HepG2 (cell line): Measurements from ENCODE around the gene SRPRA. TPM values are rescaled to one million over a fixed set of nuclear protein-coding genes. Genes with fewer than 3 reads are reported as not detected.

Experiments
- ATAC-seq: fragments of 200-7000 bp; cut with Tn5 transposase; 3 replicates; pipeline ENCODE4 v1.9.1; 2020; ENCODE audit warnings: mild to moderate bottlenecking, moderate library complexity
- BruUV-seq: library from RNA; stranded (reverse); fragments of 400-500 nt; replicated peaks from 2 replicates; lab custom pipeline; 2021; lab: Mats Ljungman, UMichigan
- CTCF ChIA-PET: fragments of 300-600 bp; formaldehyde crosslinking; extraction: SDS; loops from one replicate; lab custom pipeline; 2021; ENCODE audit warnings: low total read pairs, inconsistent platforms, low intra/inter-chr PET ratio; lab: Yijun Ruan, JAX
- POLR2A ChIA-PET: fragments of 350-600 bp; sonication (Branson Sonifier 250); formaldehyde crosslinking; loops from one replicate; lab custom pipeline; 2020; ENCODE audit warnings: antibody characterized with exemption, inconsistent platforms; lab: Yijun Ruan, JAX
- DNase-seq: peaks from one replicate; pipeline ENCODE4 v3.0.0-alpha.2; 2015; ENCODE audit warnings: low spot score
- FAIRE-seq: peaks from 3 replicates; lab custom pipeline; 2011; peaks lifted over from hg19 to GRCh38; lab: Jason Lieb, UNC
- H2AFZ ChIP-seq: one replicate; pipeline ENCODE4 v1.6.1; 2011; ENCODE audit warnings: low read length, inconsistent platforms
- H3K27ac ChIP-seq: fragments of 300-600 bp; 3 replicates; pipeline ENCODE4 v1.8.0; 2011; ENCODE audit warnings: mixed run types, mild to moderate bottlenecking, mixed read lengths, low read length, inconsistent platforms; ENCODE audit not compliant: insufficient read depth; ENCODE audit errors: extremely low read length
- H3K27me3 ChIP-seq, 2 experiments: fragments of 200-600 bp in 1 of 2; 2 replicates in 1 of 2; 3 replicates in 1 of 2; pipeline versions ENCODE4 v1.6.0 to v1.8.0; 2011; ENCODE audit warnings: low read length in 2 of 2, mild to moderate bottlenecking in 2 of 2, moderate library complexity in 2 of 2, inconsistent platforms in 1 of 2; ENCODE audit not compliant: insufficient read depth in 2 of 2, control insufficient read depth in 1 of 2
- H3K36me3 ChIP-seq, 2 experiments: fragments of 200-600 bp in 1 of 2; replicated peaks in 1 of 2; 2 replicates in 1 of 2; 3 replicates in 1 of 2; pipeline versions ENCODE4 v1.5.1 to v1.8.0; 2011; ENCODE audit warnings: low read length in 2 of 2, inconsistent platforms in 1 of 2; ENCODE audit not compliant: insufficient read depth in 2 of 2, control insufficient read depth in 1 of 2
- H3K4me1 ChIP-seq: 2 replicates; pipeline ENCODE4 v1.5.1; 2012; ENCODE audit warnings: low read length, inconsistent platforms; ENCODE audit not compliant: insufficient read depth
- H3K4me2 ChIP-seq: 2 replicates; pipeline ENCODE4 v1.6.0; 2011; ENCODE audit warnings: low read depth, low read length, inconsistent platforms
- H3K4me3 ChIP-seq, 3 experiments: fragments of 200-600 bp in 1 of 3; sonication (generic), shearing (Covaris generic) in 1 of 3; replicated peaks in 1 of 3; 2 replicates each; pipeline ENCODE4 v1.5.1; 2011 to 2016; ENCODE audit warnings: low read length in 3 of 3, inconsistent platforms in 2 of 3, low read depth in 2 of 3, mild to moderate bottlenecking in 2 of 3, control low read depth in 1 of 3, mixed read lengths in 1 of 3; ENCODE audit not compliant: insufficient read depth in 1 of 3
- H3K79me2 ChIP-seq: one replicate; pipeline ENCODE4 v1.6.1; 2011; ENCODE audit warnings: low read length, inconsistent platforms; ENCODE audit not compliant: insufficient read depth
- H3K9ac ChIP-seq: 2 replicates; pipeline ENCODE4 v1.6.0; 2011; ENCODE audit warnings: mild to moderate bottlenecking, low read depth, low read length, inconsistent platforms; ENCODE audit not compliant: insufficient read depth
- H3K9me3 ChIP-seq: 2 replicates; pipeline ENCODE4 v1.5.1; 2012; ENCODE audit warnings: mild to moderate bottlenecking, low read length
- H4K20me1 ChIP-seq: 2 replicates; pipeline ENCODE4 v1.6.0; 2011; ENCODE audit warnings: inconsistent platforms, mild to moderate bottlenecking, low read length, moderate library complexity; ENCODE audit not compliant: insufficient read depth
- BATF2 ChIP-seq: sonication (generic); formaldehyde crosslinking; IDR thresholded peaks from 2 replicates; pipeline ENCODE4 v1.8.0; 2022; ENCODE audit warnings: mild to moderate bottlenecking, missing genetic modification reagents, moderate library complexity
- GPBP1L1 ChIP-seq: sonication (generic); formaldehyde crosslinking; IDR thresholded peaks from 2 replicates; pipeline ENCODE4 v1.5.0; 2020; ENCODE audit warnings: mild to moderate bottlenecking, missing genetic modification reagents
- MEIS2 ChIP-seq: sonication (generic); formaldehyde crosslinking; IDR thresholded peaks from 2 replicates; pipeline ENCODE4 v1.9.0; 2021; ENCODE audit warnings: mild to moderate bottlenecking, missing genetic modification reagents
- NKX3-1 ChIP-seq: sonication (generic); formaldehyde crosslinking; IDR thresholded peaks from 2 replicates; pipeline ENCODE4 v1.5.0; 2020; ENCODE audit warnings: missing genetic modification reagents
- SALL1 ChIP-seq: sonication (generic); formaldehyde crosslinking; IDR thresholded peaks from 2 replicates; pipeline ENCODE4 v1.8.0; 2022; ENCODE audit warnings: mild to moderate bottlenecking, missing genetic modification reagents
- SRSF1 ChIP-seq: fragments of 200-400 bp; formaldehyde crosslinking; optimal IDR thresholded peaks from 2 replicates; pipeline ENCODE3; 2017; ENCODE audit warnings: mild to moderate bottlenecking, low read depth, low read length, moderate library complexity
- ZBTB34 ChIP-seq: sonication (generic); formaldehyde crosslinking; IDR thresholded peaks from 2 replicates; pipeline ENCODE4 v1.8.0; 2022; ENCODE audit warnings: mild to moderate bottlenecking, missing genetic modification reagents
- ZBTB39 ChIP-seq: sonication (generic); formaldehyde crosslinking; IDR thresholded peaks from 2 replicates; pipeline ENCODE4 v1.5.0; 2020; ENCODE audit warnings: missing genetic modification reagents
- ZBTB44 ChIP-seq: sonication (generic); formaldehyde crosslinking; IDR thresholded peaks from 2 replicates; pipeline ENCODE4 v1.4.0; 2020; ENCODE audit warnings: missing genetic modification reagents
- ZEB1 ChIP-seq: IDR thresholded peaks from 2 replicates; pipeline ENCODE4 v1.6.1; 2012; ENCODE audit warnings: mild to moderate bottlenecking, low read depth, inconsistent platforms; ENCODE audit not compliant: insufficient replicate concordance
- ZFP90 ChIP-seq: sonication (generic); formaldehyde crosslinking; IDR thresholded peaks from 2 replicates; pipeline ENCODE4 v1.8.0; 2022; ENCODE audit warnings: missing genetic modification reagents, mild to moderate bottlenecking, inconsistent platforms, borderline replicate concordance
- ZMAT3 ChIP-seq: sonication (generic); formaldehyde crosslinking; conservative IDR thresholded peaks from 2 replicates; pipeline ENCODE4 v1.7.0; 2021; ENCODE audit warnings: missing genetic modification reagents
- ZNF10 ChIP-seq: sonication (generic); formaldehyde crosslinking; IDR thresholded peaks from 2 replicates; pipeline ENCODE4 v1.4.0; 2020; ENCODE audit warnings: mild to moderate bottlenecking, low read depth, missing genetic modification reagents, borderline replicate concordance
- ZNF317 ChIP-seq: sonication (generic); formaldehyde crosslinking; IDR thresholded peaks from 2 replicates; pipeline ENCODE4 v1.5.0; 2020; ENCODE audit warnings: mild to moderate bottlenecking, missing genetic modification reagents
- ZNF747 ChIP-seq: sonication (generic); formaldehyde crosslinking; IDR thresholded peaks from 2 replicates; pipeline ENCODE4 v1.8.1; 2023; ENCODE audit warnings: missing genetic modification reagents, mild to moderate bottlenecking, borderline replicate concordance
- ZNF75D ChIP-seq: sonication (generic); formaldehyde crosslinking; IDR thresholded peaks from 2 replicates; pipeline ENCODE4 v1.8.1; 2023; ENCODE audit warnings: missing genetic modification reagents, mild to moderate bottlenecking, borderline replicate concordance
- ZNF850 ChIP-seq: sonication (generic); formaldehyde crosslinking; conservative IDR thresholded peaks from 2 replicates; pipeline ENCODE4 v1.9.0; 2021; ENCODE audit warnings: mild to moderate bottlenecking, missing genetic modification reagents
- WGBS: methylation state at CpG from one replicate; pipeline ENCODE4 v1.1.6; 2017; ENCODE audit warnings: low lambda C conversion rate; 5-methylcytosine and 5-hydroxymethylcytosine counted together
- in situ Hi-C: cut with HindIII; loops from 2 replicates; pipeline ENCODE4 v1.10.0; 2017; ENCODE audit warnings: low pct_unique_long_range_greater_than_20kb; ENCODE audit not compliant: extremely low pct_ligation_motif_present
- intact Hi-C: fragments of 100-400 bp; cut with micrococcal nuclease; formaldehyde crosslinking; loops from one replicate; pipeline ENCODE4 v1.10.0; 2022; ENCODE audit not compliant: unreplicated experiment
- polyA plus RNA-seq, 8 experiments: library from polyadenylated mRNA; depleted of rRNA in 3 of 8; stranded (reverse) in 7 of 8; unstranded in 1 of 8; fragments of >200 nt; fragmentation: Illumina TruSeq in 4 of 8; extraction: Trizol in 4 of 8; gene quantifications; 2 replicates each; pipeline versions ENCODE4 v1.2.1 to v1.2.3, GENCODE V29; 2011 to 2016; ENCODE audit warnings: low read depth in 4 of 8, missing spikeins in 1 of 8, mixed read lengths in 1 of 8; ENCODE audit not compliant: insufficient read depth in 1 of 8
- total RNA-seq, 5 experiments: library from RNA; depleted of rRNA; stranded (reverse); fragments of >200 nt; fragmentation: Illumina TruSeq; extraction: Trizol; gene quantifications; 2 replicates each; pipeline ENCODE4 v1.2.3, GENCODE V29; 2016; ENCODE audit warnings: low read depth in 1 of 5

The SRPRA gene
- total and polyA plus RNA-seq, 2 of the 13 experiments (the other 11 are each of a cell fraction or from before 2014, with no cell fraction given) = 27.7 to 64.6 TPM

- Histone ChIP-seq H2AFZ (no peak overlapping the region), H3K79me2 (peaks cover 47% of the 10 kb centered on the region), H3K27ac (no peak overlapping the region), H3K9me3 (no peaks in the 10 kb centered on the region), H3K4me2 (no peak overlapping the region), H3K4me1 (peaks cover 14% of the 10 kb centered on the region), H4K20me1 (no peaks in the 10 kb centered on the region), H3K9ac (no peak overlapping the region), H3K36me3 (no peaks in the 10 kb centered on the region), H3K27me3 (no peaks in the 10 kb centered on the region; a peak in 1 of 5 replicates), H3K4me3 (no peak overlapping the region)
- 92% methylated on average over 6 of the region's 6 CpGs for WGBS
- intact Hi-C loops = no loop called here
- BruUV-seq = no TSS peak
- ATAC-seq (no peak), DNase-seq (no peak), FAIRE-seq (no peak)
- in situ Hi-C loops = loop anchor here (25.0 kb wide), 1 partner anchor 579 kb away; the partner anchor contains the start of gene CHEK1
- ChIA-PET POLR2A (no interaction called here), CTCF (no interaction called here)
- TF ChIP-seq NKX3-1 (no peak), ZNF10 (CRISPR knock-in tag) (no peak), ZMAT3 (CRISPR knock-in tag) (no peak), ZNF75D (CRISPR knock-in tag) (no peak), BATF2 (CRISPR knock-in tag) (no peak), ZFP90 (CRISPR knock-in tag) (no peak), ZNF747 (CRISPR knock-in tag) (no peak), ZEB1 (no peak), ZBTB44 (CRISPR knock-in tag) (no peak), GPBP1L1 (CRISPR knock-in tag) (no peak), MEIS2 (CRISPR knock-in tag) (no peak), ZBTB39 (CRISPR knock-in tag) (no peak), ZNF850 (CRISPR knock-in tag) (no peak), ZBTB34 (CRISPR knock-in tag) (no peak), SRSF1 (no peak), ZNF317 (no peak), SALL1 (no peak)
Measured at GRCh38 chr11:126216526-126217305, 52.0 kb downstream of the SRPRA start.
